WTC11 (cell line): ENCODE results near the gene SH3PXD2A. TPM values are rescaled to one million over a fixed set of nuclear protein-coding genes. Genes with fewer than 3 reads are reported as not detected.

ENCODE experiments used
- ATAC-seq: fragments of 200-7000 bp; cut with Tn5 transposase; 2 replicates; pipeline ENCODE4 v1.10.0; 2021; ENCODE audit warnings: mild to moderate bottlenecking, moderate library complexity
- CTCF ChIA-PET: fragments of 300-600 bp; sonication (Branson Sonifier 250); formaldehyde crosslinking; loops from one replicate; lab custom pipeline; 2021; ENCODE audit warnings: antibody characterized with exemption; lab: Charles Lee
- POLR2A ChIA-PET: fragments of 350-600 bp; sonication (Branson Sonifier 250); formaldehyde crosslinking; loops from one replicate; lab custom pipeline; 2021; ENCODE audit warnings: antibody characterized with exemption; lab: Charles Lee
- DNase-seq: peaks from one replicate; pipeline ENCODE4 v3.0.0; 2021; ENCODE audit warnings: low spot score
- H3K27ac Mint-ChIP-seq: 2 replicates; pipeline ENCODE4 v1.8.0; 2021; ENCODE audit warnings: mixed read lengths
- H3K27me3 Mint-ChIP-seq: 2 replicates; pipeline ENCODE4 v1.8.0; 2021; ENCODE audit warnings: low read depth, mild to moderate bottlenecking, moderate library complexity, mixed read lengths
- H3K36me3 Mint-ChIP-seq: 2 replicates; pipeline ENCODE4 v1.8.0; 2021; ENCODE audit warnings: mixed read lengths
- H3K4me1 Mint-ChIP-seq: 2 replicates; pipeline ENCODE4 v1.8.0; 2022; ENCODE audit warnings: mixed read lengths
- H3K4me3 Mint-ChIP-seq: 2 replicates; pipeline ENCODE4 v1.8.0; 2021; ENCODE audit warnings: mild to moderate bottlenecking, moderate library complexity, mixed read lengths
- H3K9me3 Mint-ChIP-seq: 2 replicates; pipeline ENCODE4 v1.8.0; 2021; ENCODE audit warnings: mixed read lengths
- AFF4 ChIP-seq: sonication (generic); formaldehyde crosslinking; IDR thresholded peaks from 2 replicates; pipeline ENCODE4 v1.8.1; 2023; ENCODE audit warnings: mild to moderate bottlenecking, missing genetic modification reagents, borderline replicate concordance
- ARID4B ChIP-seq: sonication (generic); formaldehyde crosslinking; IDR thresholded peaks from 2 replicates; pipeline ENCODE4 v1.8.0; 2023; ENCODE audit warnings: missing genetic modification reagents, mild to moderate bottlenecking, borderline replicate concordance
- ATF1 ChIP-seq: sonication (generic); formaldehyde crosslinking; IDR thresholded peaks from 2 replicates; pipeline ENCODE4 v1.8.1; 2023; ENCODE audit warnings: mild to moderate bottlenecking, moderate library complexity, missing genetic modification reagents
- CREM ChIP-seq: sonication (generic); formaldehyde crosslinking; IDR thresholded peaks from 2 replicates; pipeline ENCODE4 v1.8.1; 2022; ENCODE audit warnings: mild to moderate bottlenecking, missing genetic modification reagents, moderate library complexity
- ETV6 ChIP-seq: sonication (generic); formaldehyde crosslinking; IDR thresholded peaks from 2 replicates; pipeline ENCODE4 v1.8.1; 2022; ENCODE audit warnings: mild to moderate bottlenecking, missing genetic modification reagents
- FOXP4 ChIP-seq: sonication (generic); formaldehyde crosslinking; IDR thresholded peaks from 2 replicates; pipeline ENCODE4 v1.8.0; 2022; ENCODE audit warnings: mild to moderate bottlenecking, missing genetic modification reagents
- GABPB1 ChIP-seq: sonication (generic); formaldehyde crosslinking; IDR thresholded peaks from 2 replicates; pipeline ENCODE4 v1.8.1; 2023; ENCODE audit warnings: mild to moderate bottlenecking, missing genetic modification reagents
- IRF1 ChIP-seq: sonication (generic); formaldehyde crosslinking; IDR thresholded peaks from 2 replicates; pipeline ENCODE4 v1.8.0; 2023; ENCODE audit warnings: missing genetic modification reagents
- JAZF1 ChIP-seq: fragments of 250-450 bp; sonication (Bioruptor Pico); IDR thresholded peaks from 2 replicates; pipeline ENCODE4 v1.9.0; 2021; ENCODE audit warnings: moderate library complexity, mild to moderate bottlenecking, inconsistent platforms
- KAT7 ChIP-seq: sonication (generic); formaldehyde crosslinking; IDR thresholded peaks from 2 replicates; pipeline ENCODE4 v1.8.1; 2023; ENCODE audit warnings: missing genetic modification reagents, mild to moderate bottlenecking, borderline replicate concordance
- MAX ChIP-seq: sonication (generic); formaldehyde crosslinking; IDR thresholded peaks from 2 replicates; pipeline ENCODE4 v1.8.0; 2022; ENCODE audit warnings: mild to moderate bottlenecking, missing genetic modification reagents
- MYBL2 ChIP-seq: sonication (generic); formaldehyde crosslinking; IDR thresholded peaks from 2 replicates; pipeline ENCODE4 v1.8.1; 2023; ENCODE audit warnings: mild to moderate bottlenecking, moderate library complexity, missing genetic modification reagents
- NR3C1 ChIP-seq: sonication (generic); formaldehyde crosslinking; conservative IDR thresholded peaks from 2 replicates; pipeline ENCODE4 v1.8.1; 2023; ENCODE audit warnings: low read depth, mild to moderate bottlenecking, missing genetic modification reagents
- SMAD4 ChIP-seq: sonication (generic); formaldehyde crosslinking; IDR thresholded peaks from 2 replicates; pipeline ENCODE4 v1.8.0; 2022; ENCODE audit warnings: mild to moderate bottlenecking, missing genetic modification reagents
- SOX15 ChIP-seq: fragments of 250-450 bp; sonication (Bioruptor Pico); IDR thresholded peaks from 2 replicates; pipeline ENCODE4 v1.9.0; 2021; ENCODE audit warnings: mild to moderate bottlenecking
- ZNF121 ChIP-seq: sonication (generic); formaldehyde crosslinking; IDR thresholded peaks from 2 replicates; pipeline ENCODE4 v1.8.0; 2023; ENCODE audit warnings: missing genetic modification reagents
- ZNF138 ChIP-seq: sonication (generic); formaldehyde crosslinking; conservative IDR thresholded peaks from 2 replicates; pipeline ENCODE4 v1.8.1; 2022; ENCODE audit warnings: mild to moderate bottlenecking, moderate library complexity, missing genetic modification reagents
- ZNF396 ChIP-seq: fragments of 250-450 bp; sonication (Bioruptor Pico); IDR thresholded peaks from 2 replicates; pipeline ENCODE4 v1.8.0; 2021; ENCODE audit warnings: mild to moderate bottlenecking, moderate library complexity, borderline replicate concordance
- ZNF416 ChIP-seq: fragments of 250-450 bp; sonication (Bioruptor Pico); IDR thresholded peaks from 2 replicates; pipeline ENCODE4 v1.9.0; 2021; ENCODE audit warnings: mild to moderate bottlenecking, inconsistent platforms
- ZNF425 ChIP-seq: fragments of 250-450 bp; sonication (Bioruptor Pico); conservative IDR thresholded peaks from 2 replicates; pipeline ENCODE4 v1.9.0; 2021; ENCODE audit warnings: mild to moderate bottlenecking
- ZNF671 ChIP-seq: fragments of 250-450 bp; sonication (Bioruptor Pico); IDR thresholded peaks from 2 replicates; pipeline ENCODE4 v1.8.0; 2021; ENCODE audit warnings: mild to moderate bottlenecking
- total RNA-seq: library from RNA; stranded (reverse); gene quantifications from 3 replicates; pipeline ENCODE4 v1.2.3, GENCODE V29; 2021

SH3PXD2A gene
- total RNA-seq, 1 experiment from 2014 or later = 15.7 TPM

GRCh38 chr10:103563231-103564115 lies 291.9 kb downstream of the SH3PXD2A start:
- CTCF ChIA-PET = interaction anchor here (0.9 to 3.2 kb wide), 26 partner anchors 9 to 123 kb away, joined by 3 to 26 read pairs (median 6); partner anchors contain the start of genes CALHM1 and NEURL1
- H3K36me3 Mint-ChIP-seq = no peaks in the 10 kb centered on the region
- TF ChIP-seq FOXP4 (CRISPR knock-in tag) = no peak
- TF ChIP-seq ZNF425 (CRISPR knock-in tag) = no peak
- TF ChIP-seq ATF1 (CRISPR knock-in tag) = no peak
- no peak for TF ChIP-seq SOX15 (CRISPR knock-in tag)
- no peak for TF ChIP-seq ETV6 (CRISPR knock-in tag)
- TF ChIP-seq MYBL2 (CRISPR knock-in tag) = no peak
- TF ChIP-seq ZNF138 (CRISPR knock-in tag) = no peak
- TF ChIP-seq ZNF416 = no peak
- TF ChIP-seq ZNF121 = no peak
- no peak for TF ChIP-seq AFF4 (CRISPR knock-in tag)
- no peaks in the 10 kb centered on the region for H3K4me1 Mint-ChIP-seq
- no peak overlapping the region for H3K27ac Mint-ChIP-seq
- no peaks in the 10 kb centered on the region; the same call in 1 of the 2 replicates for H3K27me3 Mint-ChIP-seq
- ATAC-seq = no peak
- DNase-seq = no peak
- no peak overlapping the region for H3K4me3 Mint-ChIP-seq
- peaks cover 3% of the 10 kb centered on the region for H3K9me3 Mint-ChIP-seq
- POLR2A ChIA-PET = no interaction called here

- DNase-seq = no peak
- no peak for ATAC-seq
- Mint-ChIP-seq H3K27ac (peak overlapping the region; percentile 21; the same call in 1 of the 2 replicates), H3K4me1 (no peaks in the 10 kb centered on the region), H3K4me3 (no peak overlapping the region), H3K9me3 (peaks cover 3% of the 10 kb centered on the region), H3K36me3 (no peaks in the 10 kb centered on the region), H3K27me3 (no peaks in the 10 kb centered on the region; the same call in 1 of the 2 replicates)
- ChIA-PET CTCF (interaction anchor here (1.2 to 3.2 kb wide), 2 partner anchors 20 to 76 kb away, joined by 3 to 21 read pairs; no protein-coding TSS in a partner anchor), POLR2A (interaction anchor here (1.1 kb wide), 1 partner anchor 194 kb away, joined by 4 read pairs; no protein-coding TSS in a partner anchor)
- TF ChIP-seq ETV6 (CRISPR knock-in tag) (no peak), CREM (CRISPR knock-in tag) (no peak), IRF1 (CRISPR knock-in tag) (no peak), ZNF671 (CRISPR knock-in tag) (no peak), SMAD4 (CRISPR knock-in tag) (no peak), GABPB1 (no peak), KAT7 (CRISPR knock-in tag) (no peak), MAX (CRISPR knock-in tag) (no peak), ARID4B (CRISPR knock-in tag) (no peak), JAZF1 (CRISPR knock-in tag) (no peak), NR3C1 (CRISPR knock-in tag) (no peak), ZNF396 (CRISPR knock-in tag) (no peak)
Measured at GRCh38 chr10:103562383-103562782, 293.0 kb downstream of the SH3PXD2A start.
